Thymus (tissue), 11 donors: ENCODE results near the gene ZNF554. TPM values are rescaled to one million over a fixed set of nuclear protein-coding genes. Genes with fewer than 3 reads are reported as not detected.
"Not testable (repeated sequence)": the region's sequence is repeated elsewhere in the genome, so short reads cannot be mapped to it uniquely, and the experiment has no call there.

Source experiments
- DNase-seq, 9 donors: peaks; one replicate each; pipeline ENCODE4 v3.0.0-alpha.2; 2013; ENCODE audit warnings: low spot score in 9 of 9, low read depth in 6 of 9, missing footprints in 1 of 9
- H3K27ac ChIP-seq, 2 donors: one replicate each; pipeline ENCODE4 v1.5.1; 2013; ENCODE audit warnings: control low read depth in 1 of 2, low read depth in 1 of 2, low read length in 1 of 2, mild to moderate bottlenecking in 1 of 2, moderate library complexity in 1 of 2
- H3K27me3 ChIP-seq, 2 donors: one replicate each; pipeline ENCODE4 v1.5.1; 2013; ENCODE audit warnings: low read length in 1 of 2; ENCODE audit not compliant: control insufficient read depth in 2 of 2, insufficient read depth in 1 of 2
- H3K36me3 ChIP-seq, 2 donors: one replicate each; pipeline ENCODE4 v1.5.1; 2013; ENCODE audit warnings: low read length in 1 of 2, mild to moderate bottlenecking in 1 of 2, moderate library complexity in 1 of 2; ENCODE audit not compliant: control insufficient read depth in 2 of 2, insufficient read depth in 2 of 2
- H3K4me1 ChIP-seq, 2 donors: one replicate each; pipeline ENCODE4 v1.5.1; 2013; ENCODE audit warnings: low read length in 2 of 2; ENCODE audit not compliant: control insufficient read depth in 2 of 2, insufficient read depth in 2 of 2
- H3K4me3 ChIP-seq, 2 donors: one replicate each; pipeline ENCODE4 v1.5.1; 2013; ENCODE audit warnings: low read length in 2 of 2, control low read depth in 1 of 2, mild to moderate bottlenecking in 1 of 2
- H3K9me3 ChIP-seq, 2 donors: one replicate each; pipeline ENCODE4 v1.5.1; 2013; ENCODE audit warnings: low read length in 1 of 2, mild to moderate bottlenecking in 1 of 2; ENCODE audit not compliant: control insufficient read depth in 2 of 2, insufficient read depth in 1 of 2
- WGBS: extraction: QIAGEN DNeasy Blood & Tissue Kit; methylation state at CpG from one replicate; pipeline ENCODE4 v1.1.7; 2013; 5-methylcytosine and 5-hydroxymethylcytosine counted together
- polyA plus RNA-seq: library from polyadenylated mRNA; stranded (reverse); fragments of 200-250 nt; gene quantifications from one replicate; pipeline ENCODE4 v1.2.3, GENCODE V29; 2013
- total RNA-seq: library from RNA; stranded (reverse); fragments of 120-200 nt; gene quantifications from one replicate; pipeline ENCODE4 v1.2.4, GENCODE V29; 2013
- donor health status: healthy.

The ZNF554 gene
- total and polyA plus RNA-seq, 2 donors, result 4.4 to 7.1 TPM

GRCh38 chr19:2867025-2867991 is 47.6 kb downstream of the ZNF554 start, which contains the start of gene ZNF556:
ZNF556 (plus strand) TSS chr19:2867335; CDS start chr19:2867422, 87 bp downstream.
- H3K4me3 ChIP-seq, result no peak within 1 kb of the TSS
- H3K9me3 ChIP-seq, result peaks cover 0 to 30% of the 10 kb centered on the region in 2 donors
- DNase-seq, result no peak
- H3K27me3 ChIP-seq, result no peaks in the 10 kb centered on the region
- peaks cover 0 to 3% of the 10 kb centered on the region in 2 donors for H3K4me1 ChIP-seq
- H3K27ac ChIP-seq, result no peak within 1 kb of the TSS
- H3K36me3 ChIP-seq, result no peaks in the 10 kb centered on the region
- 95% methylated on average over 36 of the region's 36 CpGs for WGBS

DNA sequence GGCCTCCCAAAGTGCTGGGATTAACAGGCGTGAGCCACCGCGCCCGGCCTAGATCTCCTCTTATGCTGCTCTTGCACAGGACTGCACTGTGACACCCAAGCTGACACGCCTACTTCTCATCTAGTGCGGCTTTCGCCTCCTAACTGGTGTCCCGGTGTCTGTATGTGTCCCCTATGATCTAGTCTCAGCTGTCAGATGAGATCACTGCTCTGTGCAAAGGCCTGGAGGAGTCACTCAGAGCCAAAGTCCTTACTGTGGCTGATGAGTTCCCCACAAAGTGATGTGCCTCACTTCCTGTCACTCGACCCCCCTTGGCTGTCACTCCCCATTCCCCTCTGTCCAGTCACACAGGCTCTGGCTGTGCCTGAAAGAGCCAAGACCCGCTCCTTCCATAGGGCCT is 50.0 kb downstream of the ZNF554 start:
- WGBS, result 89% methylated on average over 10 of the region's 10 CpGs

DNA sequence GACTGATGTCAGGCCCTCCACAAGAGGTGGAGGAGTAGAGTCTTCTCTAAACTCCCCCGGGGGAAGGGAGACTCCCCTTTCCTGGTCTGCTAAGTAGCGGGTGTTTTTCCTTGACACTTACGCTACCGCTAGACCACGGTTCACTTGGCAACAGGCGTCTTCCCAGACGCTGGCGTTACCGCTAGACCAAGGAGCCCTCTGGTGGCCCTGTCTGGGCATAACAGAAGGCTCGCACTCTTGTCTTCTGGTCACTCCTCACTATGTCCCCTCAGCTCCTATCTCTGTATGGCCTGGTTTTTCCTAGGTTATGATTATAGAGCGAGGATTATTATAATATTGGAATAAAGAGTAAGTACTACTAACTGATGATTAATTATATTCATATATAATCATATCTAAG is 52.5 kb downstream of the ZNF554 start:
- not testable (repeated sequence) for H3K27me3 ChIP-seq, H3K4me3 ChIP-seq, H3K27ac ChIP-seq, H3K4me1 ChIP-seq, H3K36me3 ChIP-seq, DNase-seq
- WGBS, result 54% methylated on average over 3 of the region's 11 CpGs
- peaks cover 5 to 58% of the 10 kb centered on the region in 2 donors for H3K9me3 ChIP-seq

More for the DNA sequence above, 50.0 kb downstream of the ZNF554 start:
- no peak overlapping the region for H3K27ac ChIP-seq
- no peak for DNase-seq
- peaks cover 0 to 2% of the 10 kb centered on the region in 2 donors for H3K4me1 ChIP-seq
- no peak overlapping the region for H3K4me3 ChIP-seq
- peaks cover 0 to 40% of the 10 kb centered on the region in 2 donors for H3K9me3 ChIP-seq
- H3K36me3 ChIP-seq, result no peaks in the 10 kb centered on the region
- H3K27me3 ChIP-seq, result no peaks in the 10 kb centered on the region

DNA sequence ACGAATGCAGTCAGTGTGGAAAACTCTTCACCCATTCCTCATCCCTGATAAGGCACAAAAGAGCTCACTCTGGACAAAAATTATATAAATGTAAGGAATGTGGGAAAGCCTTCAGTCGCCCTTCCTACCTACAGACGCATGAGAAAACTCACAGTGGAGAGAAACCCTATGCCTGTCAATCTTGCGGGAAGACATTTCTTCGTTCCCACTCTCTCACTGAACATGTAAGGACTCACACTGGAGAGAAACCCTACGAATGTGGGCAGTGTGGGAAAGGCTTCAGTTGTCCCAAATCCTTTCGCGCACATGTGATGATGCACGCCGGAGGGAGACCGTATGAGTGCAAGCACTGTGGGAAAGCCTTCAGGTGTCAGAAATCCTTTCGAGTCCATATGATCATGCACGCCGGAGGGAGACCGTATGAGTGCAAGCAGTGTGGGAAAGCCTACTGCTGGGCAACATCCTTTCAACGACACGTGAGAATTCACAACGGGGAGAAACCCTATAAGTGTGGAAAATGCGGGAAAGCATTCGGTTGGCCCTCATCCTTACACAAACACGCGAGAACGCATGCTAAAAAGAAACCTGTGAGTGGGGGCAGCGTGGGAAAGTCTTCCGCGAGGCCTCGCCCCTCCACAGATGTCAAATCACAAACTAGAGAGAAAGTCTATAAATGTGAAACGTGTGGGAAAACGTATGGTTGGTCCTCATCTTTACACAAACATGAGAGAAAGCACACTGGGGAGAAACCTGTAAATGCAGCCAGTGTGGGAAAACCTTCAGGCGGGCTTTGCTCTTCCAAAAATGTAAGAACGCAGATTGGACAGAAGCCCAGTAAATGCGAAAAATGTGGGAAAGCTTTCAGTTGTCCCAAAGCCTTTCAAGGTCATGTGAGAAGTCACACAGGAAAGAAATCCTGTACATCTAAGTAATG is 58.0 kb downstream of the ZNF554 start:
- Histone ChIP-seq H3K27ac (no peak overlapping the region), H3K36me3 (no peaks in the 10 kb centered on the region), H3K9me3 (peaks cover 10 to 71% of the 10 kb centered on the region in 2 donors), H3K27me3 (no peaks in the 10 kb centered on the region), H3K4me3 (no peak overlapping the region), H3K4me1 (no peaks in the 10 kb centered on the region)
- 92% methylated on average over 32 of the region's 32 CpGs for WGBS
- no peak for DNase-seq

- Histone ChIP-seq H3K4me3 (no peak overlapping the region), H3K4me1 (peaks cover 0 to 12% of the 10 kb centered on the region in 2 donors), H3K27ac (no peak overlapping the region), H3K27me3 (no peaks in the 10 kb centered on the region), H3K36me3 (no peaks in the 10 kb centered on the region), H3K9me3 (peaks cover under 1 to 41% of the 10 kb centered on the region in 2 donors)
- 97% methylated on average over 14 of the region's 14 CpGs for WGBS
- DNase-seq, result no peak
Measured at GRCh38 chr19:2883686-2884439, 64.2 kb downstream of the ZNF554 start.

- 94% methylated on average over 17 of the region's 17 CpGs for WGBS
- Histone ChIP-seq H3K27ac (no peak overlapping the region), H3K27me3 (no peaks in the 10 kb centered on the region), H3K9me3 (peaks cover 2 to 45% of the 10 kb centered on the region in 2 donors), H3K36me3 (no peaks in the 10 kb centered on the region), H3K4me1 (peaks cover 0 to 14% of the 10 kb centered on the region in 2 donors), H3K4me3 (no peak overlapping the region)
- no peak for DNase-seq
Measured at GRCh38 chr19:2885736-2886135, 66.1 kb downstream of the ZNF554 start.

Other genes with a start within 250 kb of the ZNF554 start
- gene GNG7, start 117.2 kb upstream of the ZNF554 start, total RNA-seq, result 0.71 TPM
- gene GNG7, start 117.2 kb upstream of the ZNF554 start, polyA plus RNA-seq, result 4.2 TPM
- gene DIRAS1, start 98.5 kb upstream of the ZNF554 start, total RNA-seq, result 0.05 TPM
- 0.27 TPM for gene DIRAS1, start 98.5 kb upstream of the ZNF554 start, polyA plus RNA-seq
- gene SLC39A3, start 79.9 kb upstream of the ZNF554 start, total RNA-seq, result 21.2 TPM
- 19.2 TPM for gene SLC39A3, start 79.9 kb upstream of the ZNF554 start, polyA plus RNA-seq
- gene SGTA, start 36.6 kb upstream of the ZNF554 start, total RNA-seq, result 29.4 TPM
- gene SGTA, start 36.6 kb upstream of the ZNF554 start, polyA plus RNA-seq, result 55.4 TPM
- gene THOP1, start 34.4 kb upstream of the ZNF554 start, total RNA-seq, result 62.7 TPM
- 93.9 TPM for gene THOP1, start 34.4 kb upstream of the ZNF554 start, polyA plus RNA-seq
- 4.2 TPM for gene ZNF555, start 21.6 kb downstream of the ZNF554 start, total RNA-seq
- 4.2 TPM for gene ZNF555, start 21.6 kb downstream of the ZNF554 start, polyA plus RNA-seq
- 0.33 TPM for gene ZNF556, start 47.5 kb downstream of the ZNF554 start, total RNA-seq
- 0.16 TPM for gene ZNF556, start 47.5 kb downstream of the ZNF554 start, polyA plus RNA-seq
- 3.3 TPM for gene ZNF57, start 81.1 kb downstream of the ZNF554 start, total RNA-seq
- gene ZNF57, start 81.1 kb downstream of the ZNF554 start, polyA plus RNA-seq, result 7.8 TPM
- 7.7 TPM for gene ZNF77, start 125.1 kb downstream of the ZNF554 start, total RNA-seq
- gene ZNF77, start 125.1 kb downstream of the ZNF554 start, polyA plus RNA-seq, result 4.6 TPM
- gene TLE6, start 157.7 kb downstream of the ZNF554 start, total RNA-seq, result 1.4 TPM
- 4.9 TPM for gene TLE6, start 157.7 kb downstream of the ZNF554 start, polyA plus RNA-seq
- gene TLE2, start 209.4 kb downstream of the ZNF554 start, total RNA-seq, result 2.0 TPM
- 16.8 TPM for gene TLE2, start 209.4 kb downstream of the ZNF554 start, polyA plus RNA-seq
- 302 TPM for gene TLE5, start 242.6 kb downstream of the ZNF554 start, total RNA-seq
- gene TLE5, start 242.6 kb downstream of the ZNF554 start, polyA plus RNA-seq, result 540 TPM